HG03439 (cell line): Measurements from ENCODE around the gene SLC4A7.

ENCODE experiments used
- ATAC-seq: cut with Tn5 transposase; IDR thresholded peaks from one replicate; pipeline ENCODE4 v1.9.1; 2021; ENCODE audit warnings: mild to moderate bottlenecking, moderate library complexity; ENCODE audit not compliant: unreplicated experiment

SLC4A7 gene

DNA sequence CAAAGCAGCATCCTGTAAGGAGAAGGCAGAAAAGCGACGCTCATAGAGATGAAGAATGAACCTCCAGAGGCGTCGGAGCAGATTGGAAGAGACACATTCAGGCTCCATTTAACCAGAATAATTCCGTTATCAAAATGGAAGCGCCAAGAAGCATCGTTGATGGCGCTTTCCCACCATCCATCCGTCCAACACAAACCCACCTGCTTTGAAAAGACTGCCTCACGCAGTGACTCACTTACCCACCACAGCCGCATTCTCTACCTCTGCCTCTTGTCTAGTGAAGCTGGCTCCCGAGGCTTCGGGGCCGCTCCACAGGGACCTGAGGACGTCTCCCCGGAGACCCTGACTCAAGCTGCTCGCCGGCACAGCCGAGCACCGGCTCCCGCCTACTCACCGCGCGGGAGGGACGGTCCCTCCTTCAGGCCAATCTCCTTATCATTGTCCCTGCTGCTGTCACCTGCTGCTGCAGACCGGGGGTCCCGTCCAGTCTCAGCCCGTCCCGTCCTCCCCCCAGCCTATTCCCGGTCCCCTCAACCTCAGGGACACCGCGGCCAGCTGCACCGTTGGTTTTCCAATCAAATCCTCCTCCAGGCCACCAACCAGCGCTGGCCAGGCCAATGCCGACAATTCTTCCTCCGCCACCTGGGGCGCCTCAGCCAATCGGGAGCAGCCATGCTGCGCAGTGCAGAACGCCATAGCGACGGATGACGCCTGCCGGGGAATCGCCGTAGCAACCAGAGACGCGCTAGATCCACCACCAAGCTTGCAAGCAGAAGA, 115.2 kb downstream of the SLC4A7 start, which contains the start of gene NEK10:
Gene NEK10, minus strand, starts transcription at position 553 of the 777 bp plus-strand sequence. CDS start 16,501 bp downstream, outside the sequence.
- peak; percentile 100 for ATAC-seq

DNA sequence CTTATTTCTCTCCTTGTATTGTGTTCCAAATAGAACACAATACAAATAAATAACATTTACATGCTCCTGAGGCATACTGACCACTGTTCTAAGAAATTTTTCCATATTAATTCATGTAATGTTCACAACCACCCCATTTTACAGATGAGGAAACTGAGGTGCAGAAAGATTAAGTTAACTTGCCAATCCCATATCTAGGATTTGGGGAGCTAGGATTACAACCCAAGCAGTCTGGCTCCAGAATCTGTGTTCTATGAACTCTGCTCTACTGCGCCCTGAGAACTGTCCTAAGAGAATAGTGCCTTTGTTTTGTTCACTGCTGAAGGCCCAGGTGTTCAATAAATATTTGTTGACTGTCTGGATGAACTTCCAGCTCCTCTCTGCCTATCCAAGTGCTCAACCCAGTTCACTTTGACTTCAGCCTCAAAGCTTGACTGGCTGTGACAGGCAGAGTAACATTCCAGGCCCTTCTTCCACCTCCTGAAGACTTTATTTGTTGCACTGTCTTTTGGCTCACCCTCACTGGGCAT, 118.1 kb downstream of the SLC4A7 start:
- no peak for ATAC-seq

DNA sequence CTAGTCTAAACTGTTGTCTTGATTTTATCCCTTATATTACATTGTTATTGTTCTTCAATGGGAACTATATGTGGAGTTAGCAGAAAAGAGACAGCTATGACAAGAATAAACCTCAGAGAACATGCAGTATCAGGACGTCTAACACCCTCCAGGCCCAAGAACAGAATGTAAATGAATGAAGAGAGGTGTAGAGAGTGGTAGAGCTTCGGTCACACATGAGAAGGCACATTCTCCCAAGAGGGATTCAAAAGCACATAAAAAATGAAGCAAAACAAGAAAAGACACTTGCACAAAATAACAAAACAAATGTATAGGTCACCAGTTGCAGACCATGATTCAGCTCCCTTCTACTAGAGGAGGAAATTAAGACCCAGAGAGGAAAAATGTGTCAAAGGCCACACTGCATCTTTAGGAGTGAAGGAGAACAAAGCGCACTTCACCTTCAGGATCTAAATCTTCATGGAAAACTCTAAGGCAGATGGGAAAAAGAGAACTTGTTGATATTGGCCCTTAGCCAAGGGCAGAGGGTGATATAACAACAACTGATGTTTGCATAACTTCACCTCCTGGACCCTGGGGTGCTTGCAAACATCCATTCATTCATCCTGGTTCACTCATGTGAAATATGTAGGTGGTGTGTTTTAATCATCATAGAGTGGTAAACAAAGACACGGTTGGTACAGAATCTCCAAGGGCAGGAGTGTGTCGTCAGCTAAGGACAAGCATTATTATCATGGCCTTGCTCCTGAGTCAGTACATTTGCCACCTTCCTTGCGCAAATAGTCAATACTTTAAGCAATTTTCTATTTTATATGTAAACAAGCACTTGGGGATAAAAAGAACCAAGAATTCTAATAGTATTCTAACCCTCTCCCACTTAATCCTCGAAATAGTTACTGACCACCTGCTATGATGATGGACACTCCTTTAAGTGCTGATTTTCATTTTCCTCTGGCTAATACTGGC, 123.8 kb downstream of the SLC4A7 start:
- peak; percentile 50 for ATAC-seq

DNA sequence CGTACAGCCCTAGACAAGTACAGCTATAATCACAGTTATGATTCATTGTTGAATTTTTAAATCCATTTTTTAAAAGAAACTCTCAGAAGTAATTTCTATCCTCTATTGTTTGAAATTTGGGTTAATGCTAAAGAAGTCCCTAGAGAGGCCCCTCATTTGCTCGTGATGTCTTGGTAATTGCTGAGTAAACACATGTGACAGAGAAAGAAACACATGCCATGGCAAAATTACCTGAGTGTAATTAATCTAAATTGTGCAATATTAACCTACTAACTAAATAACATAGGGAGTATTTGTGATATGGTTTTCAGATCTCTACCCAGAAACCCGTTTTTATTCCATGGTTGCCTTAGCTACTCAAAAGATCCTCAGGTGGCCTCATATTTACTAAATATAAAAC, 125.8 kb downstream of the SLC4A7 start:
- ATAC-seq = no peak

DNA sequence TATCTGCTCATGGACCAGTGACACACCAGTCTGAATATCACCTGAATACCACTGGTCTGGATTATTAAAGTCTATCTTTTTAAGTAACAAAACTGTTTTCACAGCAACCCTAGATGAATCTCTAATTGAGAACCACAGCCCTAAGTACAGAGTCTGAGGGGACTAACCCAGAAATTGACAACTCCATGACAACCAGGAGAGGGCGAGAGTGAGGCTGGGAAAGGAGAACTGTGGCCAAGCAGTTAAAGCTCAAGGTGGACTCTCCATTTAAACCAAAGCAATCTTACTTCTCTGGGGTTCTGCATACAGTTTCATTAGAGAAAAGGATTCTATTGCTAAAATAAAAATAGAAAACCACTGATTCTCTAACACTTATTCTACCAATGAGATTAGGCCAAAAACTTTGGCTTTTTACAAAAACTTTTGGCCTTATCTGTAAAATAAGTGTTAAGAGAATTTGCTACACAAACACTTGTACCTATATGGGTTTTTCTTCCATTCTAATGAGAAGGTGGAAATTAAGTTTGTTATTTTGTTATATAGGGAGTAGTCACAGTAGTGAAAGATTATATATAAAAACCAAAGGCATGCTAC, 126.4 kb downstream of the SLC4A7 start:
- ATAC-seq = peak; percentile 90

DNA sequence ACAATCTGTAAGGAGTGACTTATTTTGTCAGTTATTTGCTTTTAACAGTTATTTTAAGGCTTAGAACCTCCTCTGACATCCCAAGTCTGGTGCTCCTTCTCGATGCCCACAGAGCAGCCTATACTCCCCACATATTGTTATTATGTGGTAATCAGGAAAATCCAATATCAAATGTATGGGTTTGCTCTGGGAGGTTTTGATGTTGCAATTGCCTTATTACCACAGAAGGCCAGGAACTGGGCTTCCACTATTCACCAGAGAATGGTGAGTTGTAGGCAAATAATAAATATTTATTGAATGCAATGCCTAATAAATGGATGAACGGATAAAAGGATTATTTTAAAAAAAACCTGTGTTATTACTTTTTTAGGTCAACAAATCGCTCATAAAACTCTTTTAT, 127.2 kb downstream of the SLC4A7 start:
- no peak for ATAC-seq

DNA sequence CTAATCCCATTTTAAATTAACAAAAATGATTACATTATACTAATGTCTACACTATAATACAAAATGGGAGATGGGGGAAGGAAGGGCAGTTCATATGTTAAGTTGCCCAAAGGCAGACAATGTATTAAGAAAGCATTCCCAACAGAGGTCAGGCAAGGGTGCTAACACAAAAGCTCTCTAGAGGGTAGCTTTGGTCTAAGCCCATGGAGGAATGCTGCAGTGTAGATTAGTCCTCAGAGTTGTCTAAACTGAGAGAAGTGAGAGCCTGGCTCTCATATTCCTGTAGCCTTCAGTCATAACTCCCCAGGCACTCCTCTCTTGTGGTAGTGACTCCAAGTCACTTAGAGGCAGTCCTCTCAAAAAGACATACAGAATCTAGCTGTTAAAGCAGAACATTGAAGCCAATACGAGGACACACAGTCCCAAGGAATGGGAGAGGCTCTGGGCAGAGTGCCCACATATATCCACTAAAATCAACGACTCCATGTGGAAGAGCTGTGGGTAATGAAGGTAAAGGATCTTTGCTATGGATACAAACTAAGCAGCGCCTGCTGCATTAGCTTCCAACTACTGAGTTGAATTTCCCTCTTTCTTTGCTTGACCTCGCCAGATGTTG, 129.5 kb downstream of the SLC4A7 start:
- ATAC-seq = no peak

DNA sequence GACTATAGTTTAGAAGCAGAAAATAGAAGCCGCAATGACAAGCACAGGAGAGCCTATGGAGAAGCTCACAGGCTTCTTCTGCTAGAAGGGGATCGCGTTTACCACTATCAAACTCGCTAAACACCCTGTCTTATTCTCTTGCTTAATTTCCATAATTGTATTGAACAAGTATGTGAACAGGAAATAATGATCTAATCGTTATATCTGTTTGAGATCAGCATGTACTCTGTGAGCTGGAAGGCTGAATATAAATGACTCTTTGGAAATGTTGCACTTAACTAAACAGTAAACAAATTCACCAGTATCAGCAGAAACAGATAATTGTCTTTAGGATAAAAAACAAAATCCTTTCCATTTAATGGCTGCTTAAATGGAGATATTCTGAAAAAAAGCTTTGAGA, 130.0 kb downstream of the SLC4A7 start:
- no peak for ATAC-seq

DNA sequence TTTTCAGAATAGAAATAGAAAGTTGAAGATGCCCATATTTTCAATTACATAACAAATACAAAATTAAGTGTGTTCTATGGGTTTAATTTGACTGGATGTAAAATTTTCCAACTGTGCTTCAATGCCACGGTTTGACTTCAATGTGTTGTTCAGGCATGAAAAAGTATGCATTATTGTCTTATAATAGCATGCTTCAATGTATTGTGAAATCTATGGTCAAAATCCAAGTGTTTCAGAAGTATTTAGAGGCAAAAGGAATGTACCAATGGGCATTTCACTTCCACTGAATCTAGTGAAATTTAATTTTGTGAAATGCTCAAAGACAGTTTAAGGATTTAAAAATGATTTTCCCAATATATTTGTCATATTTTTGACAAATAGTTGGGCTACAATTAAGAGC, 131.0 kb downstream of the SLC4A7 start:
- ATAC-seq = no peak

DNA sequence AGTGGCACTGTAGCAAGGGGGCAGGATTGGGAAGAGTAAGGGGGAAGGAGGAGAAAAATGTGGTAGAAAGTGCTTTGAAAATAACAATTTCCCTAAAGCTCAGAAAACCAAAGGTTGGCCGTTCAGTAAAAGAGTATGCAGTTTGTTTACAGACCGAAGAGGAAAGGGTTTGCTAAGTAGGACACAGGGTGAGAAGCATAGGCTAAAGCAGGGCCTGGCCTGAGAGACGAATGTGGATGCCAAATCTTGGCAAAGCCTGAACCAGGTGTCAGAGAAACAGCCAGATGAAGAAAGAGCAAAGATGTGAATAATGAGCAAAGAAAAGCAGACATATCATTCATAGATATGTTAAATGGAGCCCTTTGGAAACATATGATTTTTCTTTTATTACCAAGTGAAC, 132.1 kb downstream of the SLC4A7 start:
- no peak for ATAC-seq

DNA sequence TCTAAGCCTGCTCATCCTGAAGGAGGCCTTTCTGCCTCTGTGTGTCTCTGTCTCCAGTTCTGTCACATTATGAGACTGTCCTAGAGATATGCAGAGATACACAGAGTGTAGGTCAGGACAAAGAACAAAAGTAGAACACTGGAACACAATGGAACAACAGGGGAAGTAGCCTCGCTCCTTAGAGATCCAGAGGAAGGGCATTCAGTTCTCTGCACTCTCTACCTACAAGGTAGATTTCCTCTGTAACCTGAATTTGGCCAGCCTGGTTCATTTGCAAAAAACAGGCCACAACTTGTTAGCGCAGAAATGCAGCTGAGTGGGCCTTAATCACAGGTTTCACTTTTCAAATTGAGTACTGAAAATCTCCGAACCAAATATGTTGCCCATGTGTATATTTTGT, 134.4 kb downstream of the SLC4A7 start:
- peak; percentile 94 for ATAC-seq

DNA sequence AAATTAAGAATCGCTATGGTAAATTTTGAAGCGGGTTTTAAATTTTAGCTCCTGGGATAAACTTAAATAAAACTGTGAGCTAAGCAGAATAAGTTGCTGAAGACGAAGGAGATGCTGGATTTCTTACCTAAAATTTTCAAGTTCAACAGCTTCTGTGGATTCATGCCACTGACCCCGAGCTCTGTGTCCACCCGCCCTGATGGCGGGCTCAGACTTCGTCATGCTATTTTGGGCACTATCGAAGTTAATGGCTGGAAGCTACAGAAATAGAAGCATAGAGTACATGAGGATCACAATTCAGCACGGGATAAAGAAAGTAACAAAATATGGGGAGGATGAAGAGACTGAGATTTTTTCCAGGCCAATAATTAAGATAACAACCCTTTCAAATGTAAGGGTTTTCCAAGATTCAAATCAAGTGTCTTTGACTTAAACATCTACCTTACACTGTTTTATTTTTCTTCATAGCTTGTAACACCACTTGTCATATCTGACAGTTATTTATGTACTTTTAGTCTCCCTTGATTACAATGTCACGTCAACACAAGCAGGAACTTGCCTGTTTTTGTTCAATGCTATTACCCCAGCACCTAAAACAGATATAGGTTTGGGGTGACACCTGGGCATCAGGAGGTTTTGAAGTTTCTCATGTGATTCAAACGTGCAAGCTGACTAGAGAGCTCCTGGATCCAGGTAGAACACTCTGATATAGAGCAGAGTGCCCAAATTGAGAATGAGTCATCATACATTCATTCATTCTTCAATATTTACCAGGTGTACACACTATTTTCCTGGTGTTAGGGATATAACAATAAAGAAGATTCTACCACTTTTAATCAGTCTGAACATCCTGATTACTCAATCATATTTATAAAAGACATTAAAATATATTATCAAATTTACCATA, 138.0 kb downstream of the SLC4A7 start:
- ATAC-seq = no peak

DNA sequence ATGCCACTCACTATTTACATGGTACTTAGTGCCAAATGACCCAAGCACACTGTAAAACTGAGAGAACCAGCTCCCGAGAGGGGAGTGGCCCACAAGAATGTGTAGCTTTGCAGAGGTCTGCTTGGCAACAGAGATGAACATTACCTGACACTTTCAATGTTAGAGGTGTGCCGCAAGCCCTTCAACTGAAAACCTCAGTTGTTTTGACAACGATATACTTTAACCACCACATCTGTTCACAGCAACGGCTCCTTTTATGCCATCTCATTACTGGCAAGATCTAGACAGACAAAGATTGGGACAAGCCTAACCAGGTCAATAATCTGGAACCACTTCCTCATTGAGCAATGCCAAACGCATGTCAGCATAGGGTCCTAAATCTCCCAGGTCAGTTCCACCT, 138.7 kb downstream of the SLC4A7 start:
- ATAC-seq = no peak

DNA sequence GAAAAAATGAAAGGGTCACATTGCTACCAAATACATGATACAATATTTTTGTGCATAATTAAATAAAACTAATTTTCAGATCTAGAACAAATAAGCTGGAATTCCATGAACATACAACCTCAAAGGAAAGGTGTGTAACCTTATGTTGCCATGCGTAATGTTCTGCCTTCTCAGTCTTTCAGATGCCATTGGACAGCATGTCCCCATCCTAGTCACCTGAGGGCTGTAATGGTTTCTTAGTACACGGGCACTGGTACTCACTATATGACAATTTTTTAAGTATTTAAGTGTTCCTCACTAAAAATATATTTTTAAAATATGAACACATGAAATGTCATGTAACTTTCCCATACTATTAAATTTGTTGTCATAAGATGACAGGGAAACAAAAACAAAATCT, 139.1 kb downstream of the SLC4A7 start:
- no peak for ATAC-seq

DNA sequence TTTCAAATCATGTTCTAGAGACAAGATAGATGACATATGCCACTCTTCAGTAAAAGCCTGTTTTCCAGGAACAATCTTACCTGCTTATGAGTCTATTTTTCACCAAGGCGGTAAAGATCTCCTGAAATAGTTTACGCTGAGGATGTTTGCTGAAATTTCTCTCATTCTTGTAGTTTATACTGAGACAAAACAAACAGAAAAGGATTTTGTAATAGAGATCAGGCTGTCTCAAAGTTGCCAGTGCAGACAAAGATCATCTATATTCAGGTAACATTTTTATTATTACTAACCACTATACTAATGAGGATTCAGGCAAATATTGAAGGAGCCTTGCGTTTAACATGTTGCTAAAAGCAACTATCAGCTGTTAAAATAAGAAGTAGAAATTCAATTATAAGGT, 140.0 kb downstream of the SLC4A7 start:
- ATAC-seq = no peak

DNA sequence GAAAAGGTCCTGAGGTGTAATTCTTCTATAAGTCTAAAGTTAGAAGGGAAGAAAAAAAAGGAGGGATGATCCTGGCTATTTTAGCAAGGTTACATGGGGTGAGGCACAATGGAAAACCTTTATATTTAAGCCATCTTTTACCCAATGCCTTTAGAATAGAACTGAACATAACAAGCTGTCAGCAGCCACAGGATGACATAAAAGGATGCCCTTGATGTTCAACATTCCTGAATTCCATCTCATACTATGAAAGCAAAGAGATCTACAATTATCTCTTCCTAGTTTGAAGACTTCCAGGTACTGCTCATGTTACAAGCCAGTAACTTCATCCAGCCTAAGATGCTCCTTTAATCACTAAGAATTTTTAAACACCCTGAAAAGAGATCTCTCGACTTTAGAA, 141.9 kb downstream of the SLC4A7 start:
- no peak for ATAC-seq

DNA sequence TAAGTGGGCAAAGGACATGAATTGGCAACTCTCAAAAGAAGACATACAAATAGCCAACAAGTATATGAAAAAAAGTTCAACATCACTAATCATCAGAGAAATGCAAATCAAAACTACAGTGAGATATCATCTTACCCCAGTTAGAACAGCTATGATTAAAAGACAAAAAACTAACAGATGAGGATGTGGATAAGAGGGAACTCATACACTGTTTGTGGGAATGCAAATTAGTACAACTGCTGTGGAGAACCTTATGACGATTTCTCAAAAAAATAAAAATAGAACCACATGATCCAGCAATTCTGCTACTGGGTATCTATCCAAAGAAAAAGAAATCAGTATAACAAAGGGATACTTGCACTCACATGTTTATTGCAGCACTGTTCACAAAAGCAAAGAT, 143.7 kb downstream of the SLC4A7 start:
- ATAC-seq = peak; percentile 89

DNA sequence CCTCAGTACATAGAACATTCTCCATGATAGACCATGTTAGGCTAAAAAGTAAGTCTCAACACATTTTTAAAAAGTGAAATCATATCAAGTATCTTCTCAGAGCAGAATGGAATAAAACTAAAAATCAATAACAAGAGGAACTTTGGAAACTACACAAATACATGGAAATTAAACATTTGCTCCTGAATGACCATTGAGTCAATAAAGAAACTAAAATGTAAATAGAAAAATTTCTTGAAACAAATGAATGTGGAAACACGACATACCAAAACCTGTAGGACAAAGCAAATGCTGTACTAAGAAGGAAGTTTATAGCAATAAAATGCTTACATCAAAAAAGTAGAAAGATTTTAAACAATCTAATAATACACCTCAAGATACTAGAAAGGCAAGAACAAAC, 148.6 kb downstream of the SLC4A7 start:
- no peak for ATAC-seq

DNA sequence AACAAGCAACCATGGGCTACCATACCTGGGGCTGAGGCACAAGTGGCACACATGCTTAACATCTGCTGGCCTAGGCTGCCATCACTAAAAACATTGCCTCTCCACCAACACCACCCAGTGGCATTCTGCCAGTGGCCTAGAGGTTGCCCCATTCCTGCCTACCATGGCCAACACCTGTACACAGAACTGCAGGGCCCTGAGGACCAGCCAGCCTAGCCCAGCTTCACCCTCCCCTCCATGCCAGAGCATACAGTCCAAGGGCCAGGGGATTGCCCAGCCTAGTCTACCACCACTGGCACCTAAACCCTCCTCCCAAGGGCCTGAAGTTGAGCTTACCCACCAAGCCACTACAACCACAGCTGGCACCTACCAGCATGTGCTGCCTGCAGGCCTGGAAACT, 150.3 kb downstream of the SLC4A7 start:
- ATAC-seq = no peak
